CD14-positive monocyte (primary cell): ENCODE data around the gene THSD7A. TPM values are rescaled to one million over a fixed set of nuclear protein-coding genes. Genes with fewer than 3 reads are reported as not detected.

Experiments used
- DNase-seq, 3 donors: peaks; one replicate each; pipeline ENCODE4 v3.0.0-alpha.2; 2011 to 2022
- H2AFZ ChIP-seq: 2 replicates; pipeline ENCODE4 v1.6.0; 2012; ENCODE audit warnings: mild to moderate bottlenecking, low read depth, low read length, inconsistent platforms; ENCODE audit not compliant: insufficient read depth, poor library complexity, severe bottlenecking
- H3K27ac ChIP-seq, 2 donors: 1 replicate in 1 of 2; 2 replicates in 1 of 2; pipeline ENCODE4 v1.5.1; 2012 to 2013; ENCODE audit warnings: low read length in 2 of 2, control low read depth in 1 of 2, inconsistent platforms in 1 of 2, low read depth in 1 of 2, mild to moderate bottlenecking in 1 of 2
- H3K27me3 ChIP-seq, 2 donors: one replicate each; pipeline versions ENCODE4 v1.6.0 to v1.6.1; 2011 to 2013; ENCODE audit warnings: low read length in 2 of 2; ENCODE audit not compliant: control insufficient read depth in 2 of 2, insufficient read depth in 2 of 2
- H3K36me3 ChIP-seq, 2 donors: replicated peaks in 1 of 2; 1 replicate in 1 of 2; 2 replicates in 1 of 2; pipeline versions ENCODE4 v1.5.1 to v1.6.1; 2012 to 2013; ENCODE audit warnings: low read length in 2 of 2, control low read depth in 1 of 2, inconsistent platforms in 1 of 2, mild to moderate bottlenecking in 1 of 2; ENCODE audit not compliant: insufficient read depth in 2 of 2, control insufficient read depth in 1 of 2
- H3K4me1 ChIP-seq, 2 donors: 1 replicate in 1 of 2; 2 replicates in 1 of 2; pipeline versions ENCODE4 v1.5.1 to v1.6.1; 2012 to 2013; ENCODE audit warnings: low read length in 2 of 2, control low read depth in 1 of 2, inconsistent platforms in 1 of 2, mild to moderate bottlenecking in 1 of 2, moderate library complexity in 1 of 2; ENCODE audit not compliant: insufficient read depth in 2 of 2, control insufficient read depth in 1 of 2
- H3K4me2 ChIP-seq: replicated peaks from 2 replicates; pipeline ENCODE3; 2012; ENCODE audit warnings: low read length, moderate library complexity, mild to moderate bottlenecking; ENCODE audit not compliant: poor library complexity, severe bottlenecking; ENCODE audit errors: extremely low read depth
- H3K4me3 ChIP-seq, 3 experiments: fragments of 200-600 bp in 1 of 3; sonication (generic) in 1 of 3; replicated peaks in 1 of 3; 1 replicate in 2 of 3; 2 replicates in 1 of 3; pipeline ENCODE4 v1.5.1; 2011 to 2013; ENCODE audit warnings: low read length in 3 of 3, mild to moderate bottlenecking in 3 of 3, control low read depth in 2 of 3, low read depth in 2 of 3, inconsistent platforms in 1 of 3, moderate library complexity in 1 of 3
- H3K79me2 ChIP-seq: 2 replicates; pipeline ENCODE4 v1.6.0; 2012; ENCODE audit warnings: mild to moderate bottlenecking, control low read depth, inconsistent platforms, low read length, moderate library complexity; ENCODE audit not compliant: insufficient read depth
- H3K9ac ChIP-seq: 2 replicates; pipeline ENCODE4 v1.6.0; 2017; ENCODE audit warnings: low read length, mild to moderate bottlenecking; ENCODE audit not compliant: insufficient read depth, poor library complexity, severe bottlenecking
- H3K9me3 ChIP-seq, 2 donors: replicated peaks in 1 of 2; 1 replicate in 1 of 2; 2 replicates in 1 of 2; pipeline versions ENCODE4 v1.5.1 to v1.6.1; 2012 to 2013; ENCODE audit warnings: low read length in 2 of 2, control low read depth in 1 of 2; ENCODE audit not compliant: control insufficient read depth in 1 of 2, insufficient read depth in 1 of 2
- H4K20me1 ChIP-seq: 2 replicates; pipeline ENCODE4 v1.6.0; 2012; ENCODE audit warnings: mild to moderate bottlenecking, low read length, control low read depth, moderate library complexity; ENCODE audit not compliant: insufficient read depth
- H3K27ac Mint-ChIP-seq, 7 donors: one replicate each; pipeline ENCODE4 v1.8.0; 2020; ENCODE audit warnings: mild to moderate bottlenecking in 7 of 7, mixed read lengths in 7 of 7, moderate library complexity in 6 of 7, inconsistent platforms in 2 of 7
- H3K27me3 Mint-ChIP-seq, 3 donors: one replicate each; pipeline ENCODE4 v1.8.0; 2021 to 2022; ENCODE audit warnings: low read depth in 3 of 3, mild to moderate bottlenecking in 3 of 3, mixed read lengths in 3 of 3, moderate library complexity in 3 of 3, inconsistent platforms in 1 of 3
- H3K36me3 Mint-ChIP-seq, 2 donors: one replicate each; pipeline ENCODE4 v1.8.0; 2020; ENCODE audit warnings: mixed read lengths in 2 of 2, inconsistent platforms in 1 of 2, mild to moderate bottlenecking in 1 of 2
- H3K4me1 Mint-ChIP-seq: one replicate; pipeline ENCODE4 v1.8.0; 2020; ENCODE audit warnings: mild to moderate bottlenecking, mixed read lengths
- H3K4me3 Mint-ChIP-seq, 2 donors: one replicate each; pipeline ENCODE4 v1.8.0; 2020; ENCODE audit warnings: mild to moderate bottlenecking in 2 of 2, mixed read lengths in 2 of 2, moderate library complexity in 1 of 2
- H3K9me3 Mint-ChIP-seq, 7 donors: one replicate each; pipeline ENCODE4 v1.8.0; 2020 to 2022; ENCODE audit warnings: mixed read lengths in 7 of 7, mild to moderate bottlenecking in 6 of 7, moderate library complexity in 6 of 7, inconsistent platforms in 2 of 7
- WGBS: methylation state at CpG from one replicate; pipeline ENCODE4 v1.1.5; 2013; ENCODE audit warnings: missing lambda C conversion rate; ENCODE audit not compliant: insufficient coverage; 5-methylcytosine and 5-hydroxymethylcytosine counted together
- intact Hi-C, 2 donors: fragments of 100-400 bp; cut with micrococcal nuclease; formaldehyde crosslinking; loops; one replicate each; pipeline versions ENCODE4 v1.15.0 to v1.15.1; 2023
- polyA plus RNA-seq, 3 donors: library from polyadenylated mRNA; depleted of rRNA in 1 of 3; unstranded in 2 of 3; stranded (reverse) in 1 of 3; fragments of 300-500 nt in 2 of 3; fragments of >200 nt in 1 of 3; fragmentation: Illumina TruSeq in 2 of 3; gene quantifications; 1 replicate in 2 of 3; 2 replicates in 1 of 3; pipeline ENCODE4 v1.2.3, GENCODE V29; 2012 to 2021
- TF ChIP-seq, protein P1 (sequence below): fragments of 200-600 bp; IDR thresholded peaks from one replicate; pipeline ENCODE4 v1.8.0; 2022; ENCODE audit warnings: antibody characterized with exemption, mild to moderate bottlenecking

THSD7A gene
- polyA plus RNA-seq, 3 donors, result under 0.01 TPM; not detected in 2

DNA sequence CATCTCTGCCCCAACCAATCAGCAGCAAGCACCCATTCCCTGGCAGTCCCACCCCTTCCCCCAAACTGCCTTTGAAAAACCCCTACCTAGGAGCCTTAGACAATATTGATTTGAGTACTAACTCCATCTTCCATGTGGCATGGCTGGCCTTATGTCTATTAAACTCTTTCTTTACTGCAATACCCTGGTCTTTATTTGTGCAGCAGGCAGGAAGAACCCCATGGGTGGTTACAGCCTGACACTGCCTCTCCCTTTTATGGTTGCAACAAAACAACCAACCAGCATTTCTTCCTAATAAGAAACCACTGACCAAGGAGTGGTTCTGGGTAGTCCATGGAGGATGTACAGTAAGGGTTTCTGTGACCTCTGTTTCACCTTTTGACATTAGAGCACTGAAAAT lies 418.1 kb downstream of the THSD7A start:
- peaks cover 2 to 9% (median 7%) of the 10 kb centered on the region in 7 donors for H3K9me3 Mint-ChIP-seq
- no peaks in the 10 kb centered on the region for H3K36me3 Mint-ChIP-seq

DNA sequence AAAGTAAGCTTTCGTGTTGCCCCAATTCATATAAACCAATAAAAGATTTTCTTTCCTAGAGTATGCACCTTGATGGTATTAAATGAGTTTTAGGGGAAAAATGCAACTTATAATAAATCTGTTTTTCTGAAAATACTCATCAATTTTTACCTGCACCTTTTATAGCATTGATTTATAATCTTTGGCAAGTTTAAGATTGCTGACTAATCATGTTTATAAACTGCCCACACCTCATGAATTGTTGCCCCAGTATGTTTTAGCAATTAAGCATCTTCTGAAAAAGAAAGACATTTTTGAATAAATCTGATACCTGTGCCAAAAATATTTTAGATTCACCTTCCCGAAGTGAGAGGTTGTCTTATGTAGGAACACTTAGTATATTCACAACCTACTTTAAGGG lies 420.0 kb downstream of the THSD7A start:
- Histone ChIP-seq H3K36me3 (no peaks in the 10 kb centered on the region), H3K9me3 (peaks cover 9 to 10% of the 10 kb centered on the region in 2 donors), H3K4me2 (no peak overlapping the region), H3K27me3 (no peaks in the 10 kb centered on the region), H3K9ac (no peak overlapping the region), H3K4me3 (no peak overlapping the region), H4K20me1 (no peaks in the 10 kb centered on the region), H3K27ac (no peak overlapping the region), H3K4me1 (no peaks in the 10 kb centered on the region), H3K79me2 (no peaks in the 10 kb centered on the region), H2AFZ (no peak overlapping the region)
- H3K4me3 Mint-ChIP-seq, result no peak overlapping the region
- H3K9me3 Mint-ChIP-seq, result peaks cover 2 to 9% (median 7%) of the 10 kb centered on the region in 7 donors
- no peaks in the 10 kb centered on the region for H3K36me3 Mint-ChIP-seq
- no peak overlapping the region for H3K27ac Mint-ChIP-seq
- intact Hi-C loops, result no loop called here
- TF ChIP-seq, protein P1, sequence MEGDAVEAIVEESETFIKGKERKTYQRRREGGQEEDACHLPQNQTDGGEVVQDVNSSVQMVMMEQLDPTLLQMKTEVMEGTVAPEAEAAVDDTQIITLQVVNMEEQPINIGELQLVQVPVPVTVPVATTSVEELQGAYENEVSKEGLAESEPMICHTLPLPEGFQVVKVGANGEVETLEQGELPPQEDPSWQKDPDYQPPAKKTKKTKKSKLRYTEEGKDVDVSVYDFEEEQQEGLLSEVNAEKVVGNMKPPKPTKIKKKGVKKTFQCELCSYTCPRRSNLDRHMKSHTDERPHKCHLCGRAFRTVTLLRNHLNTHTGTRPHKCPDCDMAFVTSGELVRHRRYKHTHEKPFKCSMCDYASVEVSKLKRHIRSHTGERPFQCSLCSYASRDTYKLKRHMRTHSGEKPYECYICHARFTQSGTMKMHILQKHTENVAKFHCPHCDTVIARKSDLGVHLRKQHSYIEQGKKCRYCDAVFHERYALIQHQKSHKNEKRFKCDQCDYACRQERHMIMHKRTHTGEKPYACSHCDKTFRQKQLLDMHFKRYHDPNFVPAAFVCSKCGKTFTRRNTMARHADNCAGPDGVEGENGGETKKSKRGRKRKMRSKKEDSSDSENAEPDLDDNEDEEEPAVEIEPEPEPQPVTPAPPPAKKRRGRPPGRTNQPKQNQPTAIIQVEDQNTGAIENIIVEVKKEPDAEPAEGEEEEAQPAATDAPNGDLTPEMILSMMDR, result no peak
- no peak for DNase-seq
- peaks cover 0 to 2% (median 0%) of the 10 kb centered on the region in 3 donors for H3K27me3 Mint-ChIP-seq
- no peaks in the 10 kb centered on the region for H3K4me1 Mint-ChIP-seq
- no CpG with 5 or more reads among the region's 2 CpGs for WGBS

More for the DNA sequence above, 418.1 kb downstream of the THSD7A start:
- Mint-ChIP-seq H3K4me1 (no peaks in the 10 kb centered on the region), H3K27ac (no peak overlapping the region), H3K27me3 (peaks cover 0 to 2% (median 0%) of the 10 kb centered on the region in 3 donors), H3K4me3 (no peak overlapping the region)
- intact Hi-C loops, result no loop called here
- no peak overlapping the region for H3K9ac ChIP-seq
- H3K9me3 ChIP-seq, result peaks cover 9 to 10% of the 10 kb centered on the region in 2 donors
- H3K79me2 ChIP-seq, result no peaks in the 10 kb centered on the region
- TF ChIP-seq, protein P1, result no peak
- H3K4me2 ChIP-seq, result no peak overlapping the region
- H3K27me3 ChIP-seq, result no peaks in the 10 kb centered on the region
- no peak for DNase-seq
- H3K4me1 ChIP-seq, result no peaks in the 10 kb centered on the region
- no peaks in the 10 kb centered on the region for H4K20me1 ChIP-seq
- no peak overlapping the region for H3K4me3 ChIP-seq
- H2AFZ ChIP-seq, result no peak overlapping the region
- H3K36me3 ChIP-seq, result no peaks in the 10 kb centered on the region
- no peak overlapping the region for H3K27ac ChIP-seq
